Measurements from ENCODE around the gene PNN. TPM values are rescaled to one million over a fixed set of nuclear protein-coding genes. Genes with fewer than 3 reads are reported as not detected.

The PNN gene
- polyA plus RNA-seq, 1 donor from 2014 or later, result 89.4 TPM

GRCh38 chr14:39179042-39179441, 4.0 kb downstream of the PNN start:
- TF ChIP-seq RAD21 (conservative IDR thresholded peaks at IDR 0.05), result no peak
- TF ChIP-seq MXI1 (conservative IDR thresholded peaks at IDR 0.05; ENCODE audit: poor library complexity, severe bottlenecking), result no peak
- no peak for TF ChIP-seq EP300 (conservative IDR thresholded peaks at IDR 0.05; ENCODE audit: poor library complexity, severe bottlenecking)
- TF ChIP-seq SMC3 (conservative IDR thresholded peaks at IDR 0.05; ENCODE audit: poor library complexity), result no peak
- no peak for TF ChIP-seq POLR2AphosphoS5 (IDR thresholded peaks at IDR 0.05)
- TF ChIP-seq TAF1 (IDR thresholded peaks at IDR 0.05; ENCODE audit: low read depth), result no peak
- TF ChIP-seq EZH2 (IDR thresholded peaks at IDR 0.05; ENCODE audit: borderline replicate concordance, insufficient read depth, low read length, poor library complexity, severe bottlenecking), result no peak
- TF ChIP-seq CTCF (IDR thresholded peaks at IDR 0.05; ENCODE audit: poor library complexity, severe bottlenecking), result no peak
- no peak for TF ChIP-seq REST (IDR thresholded peaks at IDR 0.05; ENCODE audit: borderline replicate concordance)
- Histone ChIP-seq H3K27me3 (ENCODE audit: insufficient read depth, low read depth, low read length) (no peaks in the 10 kb centered on the region), H3K36me3 (ENCODE audit: insufficient read depth, low read length) (peaks cover 5% of the 10 kb centered on the region), H3K4me2 (ENCODE audit: low read length) (no peak overlapping the region), H3F3A (ENCODE audit: insufficient read depth, low read length, poor library complexity, severe bottlenecking) (no peaks in the 10 kb centered on the region), H3K9me2 (ENCODE audit: insufficient read depth, low read length) (no peaks in the 10 kb centered on the region), H3K9me3 (ENCODE audit: low read length) (no peaks in the 10 kb centered on the region), H3K79me2 (replicated peaks; ENCODE audit: insufficient read depth, low read length) (peaks cover 15% of the 10 kb centered on the region), H3K9ac (ENCODE audit: low read length) (no peak overlapping the region), H3K27ac (ENCODE audit: low read length) (no peak overlapping the region), H3K4me3 (ENCODE audit: low read length) (no peak overlapping the region), H2AFZ (ENCODE audit: low read depth, low read length) (no peak overlapping the region), H4K20me1 (ENCODE audit: insufficient read depth) (no peaks in the 10 kb centered on the region)

- H2AFZ ChIP-seq (ENCODE audit: low read depth, low read length), result no peak overlapping the region
- H3F3A ChIP-seq (ENCODE audit: insufficient read depth, low read length, poor library complexity, severe bottlenecking), result no peaks in the 10 kb centered on the region
- no peak overlapping the region for H3K4me3 ChIP-seq (ENCODE audit: low read length)
- H3K4me2 ChIP-seq (ENCODE audit: low read length), result no peak overlapping the region
- H3K27me3 ChIP-seq (ENCODE audit: insufficient read depth, low read depth, low read length), result no peaks in the 10 kb centered on the region
- H3K79me2 ChIP-seq (replicated peaks; ENCODE audit: insufficient read depth, low read length), result peaks cover 14% of the 10 kb centered on the region
- peaks cover 5% of the 10 kb centered on the region for H3K36me3 ChIP-seq (ENCODE audit: insufficient read depth, low read length)
- TF ChIP-seq EP300 (conservative IDR thresholded peaks at IDR 0.05; ENCODE audit: poor library complexity, severe bottlenecking), result no peak
- no peak for TF ChIP-seq MXI1 (conservative IDR thresholded peaks at IDR 0.05; ENCODE audit: poor library complexity, severe bottlenecking)
- no peak for TF ChIP-seq SMC3 (conservative IDR thresholded peaks at IDR 0.05; ENCODE audit: poor library complexity)
- TF ChIP-seq POLR2AphosphoS5 (IDR thresholded peaks at IDR 0.05), result no peak
- TF ChIP-seq EZH2 (IDR thresholded peaks at IDR 0.05; ENCODE audit: borderline replicate concordance, insufficient read depth, low read length, poor library complexity, severe bottlenecking), result no peak
- TF ChIP-seq CTCF (IDR thresholded peaks at IDR 0.05; ENCODE audit: poor library complexity, severe bottlenecking), result no peak
- TF ChIP-seq TAF1 (IDR thresholded peaks at IDR 0.05; ENCODE audit: low read depth), result no peak
- no peak for TF ChIP-seq REST (IDR thresholded peaks at IDR 0.05; ENCODE audit: borderline replicate concordance)
- no peak for TF ChIP-seq RAD21 (conservative IDR thresholded peaks at IDR 0.05)
- H3K9me2 ChIP-seq (ENCODE audit: insufficient read depth, low read length), result no peaks in the 10 kb centered on the region
- H4K20me1 ChIP-seq (ENCODE audit: insufficient read depth), result no peaks in the 10 kb centered on the region
- no peak overlapping the region for H3K9ac ChIP-seq (ENCODE audit: low read length)
- no peaks in the 10 kb centered on the region for H3K9me3 ChIP-seq (ENCODE audit: low read length)
- H3K27ac ChIP-seq (ENCODE audit: low read length), result no peak overlapping the region
Observed at GRCh38 chr14:39180553-39180952, 5.5 kb downstream of the PNN start.

All from neural cell (in vitro differentiated cells).